Hepatocyte (in vitro differentiated cells): ENCODE results near the gene NUPR1. TPM values are rescaled to one million over a fixed set of nuclear protein-coding genes. Genes with fewer than 3 reads are reported as not detected.
"Not testable (repeated sequence)": the region's sequence is repeated elsewhere in the genome, so short reads cannot be mapped to it uniquely, and the experiment has no call there.

ENCODE experiments used
- DNase-seq: peaks from one replicate; pipeline ENCODE4 v3.0.0-alpha.2; 2016; ENCODE audit warnings: low spot score
- H2AFZ ChIP-seq: fragments of 200-600 bp; sonication (generic); 2 replicates; pipeline ENCODE4 v1.6.0; 2016; ENCODE audit warnings: antibody characterized with exemption, mild to moderate bottlenecking
- H3K27ac ChIP-seq: fragments of 200-600 bp; sonication (generic); 2 replicates; pipeline ENCODE4 v1.5.1; 2016; ENCODE audit warnings: mild to moderate bottlenecking
- H3K27me3 ChIP-seq: fragments of 200-600 bp; sonication (generic); 2 replicates; pipeline ENCODE4 v1.6.1; 2016
- H3K36me3 ChIP-seq: fragments of 200-600 bp; sonication (generic); replicated peaks from 2 replicates; pipeline ENCODE4 v1.5.1; 2016; ENCODE audit warnings: low read depth; ENCODE audit not compliant: insufficient read depth
- H3K4me1 ChIP-seq: fragments of 200-600 bp; sonication (generic); 2 replicates; pipeline ENCODE4 v1.5.1; 2016; ENCODE audit warnings: mild to moderate bottlenecking, moderate library complexity; ENCODE audit not compliant: insufficient read depth
- H3K4me2 ChIP-seq: fragments of 200-600 bp; sonication (generic); 2 replicates; pipeline ENCODE4 v1.6.0; 2016
- H3K4me3 ChIP-seq: fragments of 200-600 bp; sonication (generic); 2 replicates; pipeline ENCODE4 v1.5.1; 2016; ENCODE audit warnings: mild to moderate bottlenecking
- H3K79me2 ChIP-seq: fragments of 200-600 bp; sonication (generic); 2 replicates; pipeline ENCODE4 v1.6.0; 2017; ENCODE audit warnings: mild to moderate bottlenecking
- H3K9me2 ChIP-seq: fragments of 200-600 bp; sonication (generic); replicated peaks from 2 replicates; pipeline ENCODE4 v1.6.0; 2017; ENCODE audit warnings: mild to moderate bottlenecking; ENCODE audit not compliant: insufficient read depth
- H3K9me3 ChIP-seq: fragments of 200-600 bp; sonication (generic); 2 replicates; pipeline ENCODE4 v1.5.1; 2016; ENCODE audit warnings: low read depth, mild to moderate bottlenecking
- H4K20me1 ChIP-seq: fragments of 200-600 bp; sonication (generic); 2 replicates; pipeline ENCODE4 v1.6.0; 2016; ENCODE audit warnings: mild to moderate bottlenecking; ENCODE audit not compliant: insufficient read depth, poor library complexity, severe bottlenecking
- EZH2 ChIP-seq: fragments of 200-600 bp; sonication (generic); IDR thresholded peaks from 2 replicates; pipeline ENCODE4 v1.6.1; 2016; ENCODE audit warnings: antibody characterized with exemption, mild to moderate bottlenecking, borderline replicate concordance
- EZH2phosphoT487 ChIP-seq: fragments of 200-600 bp; sonication (generic); IDR thresholded peaks from one replicate; pipeline ENCODE4 v1.6.1; 2018; ENCODE audit warnings: antibody characterized with exemption, mild to moderate bottlenecking, low read depth, moderate library complexity; ENCODE audit not compliant: unreplicated experiment, severe bottlenecking
- WGBS: methylation state at CpG from one replicate; pipeline ENCODE4 v1.1.6; 2016; ENCODE audit warnings: low lambda C conversion rate; ENCODE audit errors: missing lambda C conversion rate; 5-methylcytosine and 5-hydroxymethylcytosine counted together
- polyA plus RNA-seq: library from polyadenylated mRNA; unstranded; fragments of >200 nt; fragmentation: Nextera tagmentation; extraction: Ambion mirVana; gene quantifications from 2 replicates; pipeline ENCODE4 v1.2.1, GENCODE V29; 2016
- total RNA-seq: library from RNA; depleted of rRNA; stranded (reverse); fragments of >200 nt; gene quantifications from 2 replicates; pipeline ENCODE4 v1.2.3, GENCODE V29; 2014
- TF ChIP-seq, protein P1 (sequence below): fragments of 200-600 bp; sonication (generic); IDR thresholded peaks from 2 replicates; pipeline ENCODE4 v1.5.1; 2016; ENCODE audit warnings: antibody characterized with exemption, mild to moderate bottlenecking; ENCODE audit not compliant: poor library complexity

The NUPR1 gene
- total and polyA plus RNA-seq, 2 experiments from 2014 or later = 18.0 to 130 TPM

DNA sequence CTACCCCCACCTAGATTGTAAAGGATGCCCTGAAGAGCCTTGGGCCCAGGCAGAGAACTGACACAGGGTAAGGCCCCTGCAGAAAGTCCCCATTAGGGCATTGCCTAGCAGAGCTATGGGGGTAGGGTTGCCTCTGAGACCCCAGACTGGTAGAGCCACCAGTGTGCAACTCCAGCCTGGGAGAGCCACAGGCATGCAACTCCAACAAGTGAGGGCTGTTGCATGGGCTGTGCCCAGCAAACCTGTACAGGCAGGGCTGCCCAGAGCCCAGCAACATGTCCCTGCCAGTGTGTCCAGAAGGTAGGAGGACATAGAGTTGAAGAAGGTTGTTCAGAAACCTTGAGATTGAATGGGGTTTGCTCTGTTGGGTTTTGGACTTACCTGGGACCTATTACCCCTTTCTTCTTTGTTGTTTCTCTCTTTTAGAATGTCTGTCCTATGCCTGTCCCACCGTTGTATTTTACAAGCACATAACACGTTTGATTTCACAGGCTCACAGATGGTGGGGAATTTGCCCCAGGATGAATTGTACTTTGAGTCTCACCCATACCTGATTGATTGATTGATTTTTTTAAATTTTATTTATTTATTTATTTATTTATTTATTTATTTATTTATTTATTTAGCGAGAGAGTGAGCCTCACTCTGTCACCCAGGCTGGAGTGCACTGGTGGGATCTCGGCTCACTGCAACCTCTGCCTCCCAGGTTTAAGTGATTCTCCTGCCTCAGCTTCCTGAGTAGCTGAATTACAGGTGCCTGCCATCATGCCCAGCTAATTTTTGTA, 31.4 kb upstream of the NUPR1 start:
- no peaks in the 10 kb centered on the region for H4K20me1 ChIP-seq
- H3K4me3 ChIP-seq = no peak overlapping the region
- no peak for DNase-seq

DNA sequence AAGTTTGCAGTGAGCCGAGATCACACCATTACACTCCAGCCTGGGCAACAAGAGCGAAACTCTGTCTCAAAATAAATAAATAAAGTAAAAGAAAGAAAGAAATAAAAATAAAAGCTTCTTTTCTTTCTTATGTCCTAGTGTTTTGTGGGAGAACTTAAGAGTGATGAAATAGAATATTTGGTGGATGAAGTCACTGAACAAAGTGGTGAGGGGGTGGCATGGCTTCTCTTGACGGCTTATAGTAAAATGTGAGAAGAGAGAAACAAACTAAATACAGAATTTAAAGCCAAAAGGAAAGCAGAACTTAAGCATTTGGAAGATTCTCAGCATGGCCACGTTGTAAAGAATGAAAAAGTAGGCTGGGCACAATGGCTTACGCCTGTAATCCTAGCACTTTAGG, 30.2 kb upstream of the NUPR1 start:
- H3K4me2 ChIP-seq = no peak overlapping the region
- H3K4me1 ChIP-seq = peaks cover 11% of the 10 kb centered on the region
- no peak overlapping the region for H3K27ac ChIP-seq
- H4K20me1 ChIP-seq = no peaks in the 10 kb centered on the region
- H3K9me2 ChIP-seq = no peaks in the 10 kb centered on the region
- WGBS = 90% methylated on average over 5 of the region's 5 CpGs
- H3K36me3 ChIP-seq = no peaks in the 10 kb centered on the region
- no peaks in the 10 kb centered on the region for H3K9me3 ChIP-seq
- H3K79me2 ChIP-seq = peaks cover 47% of the 10 kb centered on the region
- H3K27me3 ChIP-seq = no peaks in the 10 kb centered on the region
- H2AFZ ChIP-seq = no peak overlapping the region
- no peak overlapping the region for H3K4me3 ChIP-seq
- no peak for TF ChIP-seq EZH2
- TF ChIP-seq, protein P1, sequence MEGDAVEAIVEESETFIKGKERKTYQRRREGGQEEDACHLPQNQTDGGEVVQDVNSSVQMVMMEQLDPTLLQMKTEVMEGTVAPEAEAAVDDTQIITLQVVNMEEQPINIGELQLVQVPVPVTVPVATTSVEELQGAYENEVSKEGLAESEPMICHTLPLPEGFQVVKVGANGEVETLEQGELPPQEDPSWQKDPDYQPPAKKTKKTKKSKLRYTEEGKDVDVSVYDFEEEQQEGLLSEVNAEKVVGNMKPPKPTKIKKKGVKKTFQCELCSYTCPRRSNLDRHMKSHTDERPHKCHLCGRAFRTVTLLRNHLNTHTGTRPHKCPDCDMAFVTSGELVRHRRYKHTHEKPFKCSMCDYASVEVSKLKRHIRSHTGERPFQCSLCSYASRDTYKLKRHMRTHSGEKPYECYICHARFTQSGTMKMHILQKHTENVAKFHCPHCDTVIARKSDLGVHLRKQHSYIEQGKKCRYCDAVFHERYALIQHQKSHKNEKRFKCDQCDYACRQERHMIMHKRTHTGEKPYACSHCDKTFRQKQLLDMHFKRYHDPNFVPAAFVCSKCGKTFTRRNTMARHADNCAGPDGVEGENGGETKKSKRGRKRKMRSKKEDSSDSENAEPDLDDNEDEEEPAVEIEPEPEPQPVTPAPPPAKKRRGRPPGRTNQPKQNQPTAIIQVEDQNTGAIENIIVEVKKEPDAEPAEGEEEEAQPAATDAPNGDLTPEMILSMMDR = no peak
- no peak for DNase-seq

More for the DNA sequence above, 31.4 kb upstream of the NUPR1 start:
- H3K9me2 ChIP-seq = no peaks in the 10 kb centered on the region
- 91% methylated on average over 4 of the region's 4 CpGs for WGBS
- H3K27ac ChIP-seq = no peak overlapping the region
- no peaks in the 10 kb centered on the region for H3K27me3 ChIP-seq
- TF ChIP-seq EZH2phosphoT487 (no peak), EZH2 (no peak)
- TF ChIP-seq, protein P1 = no peak
- peaks cover 39% of the 10 kb centered on the region for H3K79me2 ChIP-seq
- H3K9me3 ChIP-seq = no peaks in the 10 kb centered on the region
- no peak overlapping the region for H3K4me2 ChIP-seq
- peaks cover 11% of the 10 kb centered on the region for H3K4me1 ChIP-seq
- H2AFZ ChIP-seq = no peak overlapping the region
- no peaks in the 10 kb centered on the region for H3K36me3 ChIP-seq

DNA sequence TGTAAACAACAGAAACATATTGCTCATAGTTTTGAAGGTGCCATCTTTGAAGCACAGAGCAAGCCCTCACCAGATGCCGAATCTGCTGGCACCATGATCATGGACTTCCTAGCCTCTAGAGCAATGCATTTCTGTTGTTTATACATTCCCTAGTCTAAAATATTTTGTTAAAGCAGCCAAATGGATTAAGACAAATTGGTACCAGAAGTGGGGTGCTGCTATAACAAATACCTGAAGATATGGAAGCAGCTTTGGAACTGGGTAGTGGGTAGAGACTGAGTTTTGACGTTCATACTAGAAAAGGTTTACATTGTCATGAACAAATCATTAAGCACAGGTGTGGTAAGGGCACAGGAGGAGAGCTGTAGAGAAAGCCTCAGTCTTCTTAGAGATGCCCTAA, 28.5 kb upstream of the NUPR1 start:
- Histone ChIP-seq H2AFZ (no peak overlapping the region), H3K9me3 (no peaks in the 10 kb centered on the region), H3K36me3 (no peaks in the 10 kb centered on the region), H3K9me2 (no peaks in the 10 kb centered on the region), H3K27ac (no peak overlapping the region), H3K4me2 (no peak overlapping the region), H3K27me3 (no peaks in the 10 kb centered on the region), H3K79me2 (peaks cover 58% of the 10 kb centered on the region), H3K4me3 (no peak overlapping the region), H3K4me1 (peaks cover 2% of the 10 kb centered on the region), H4K20me1 (no peaks in the 10 kb centered on the region)
- DNase-seq = no peak
- TF ChIP-seq EZH2 (no peak), EZH2phosphoT487 (no peak)
- TF ChIP-seq, protein P1 = no peak
- 98% methylated on average over 2 of the region's 2 CpGs for WGBS

DNA sequence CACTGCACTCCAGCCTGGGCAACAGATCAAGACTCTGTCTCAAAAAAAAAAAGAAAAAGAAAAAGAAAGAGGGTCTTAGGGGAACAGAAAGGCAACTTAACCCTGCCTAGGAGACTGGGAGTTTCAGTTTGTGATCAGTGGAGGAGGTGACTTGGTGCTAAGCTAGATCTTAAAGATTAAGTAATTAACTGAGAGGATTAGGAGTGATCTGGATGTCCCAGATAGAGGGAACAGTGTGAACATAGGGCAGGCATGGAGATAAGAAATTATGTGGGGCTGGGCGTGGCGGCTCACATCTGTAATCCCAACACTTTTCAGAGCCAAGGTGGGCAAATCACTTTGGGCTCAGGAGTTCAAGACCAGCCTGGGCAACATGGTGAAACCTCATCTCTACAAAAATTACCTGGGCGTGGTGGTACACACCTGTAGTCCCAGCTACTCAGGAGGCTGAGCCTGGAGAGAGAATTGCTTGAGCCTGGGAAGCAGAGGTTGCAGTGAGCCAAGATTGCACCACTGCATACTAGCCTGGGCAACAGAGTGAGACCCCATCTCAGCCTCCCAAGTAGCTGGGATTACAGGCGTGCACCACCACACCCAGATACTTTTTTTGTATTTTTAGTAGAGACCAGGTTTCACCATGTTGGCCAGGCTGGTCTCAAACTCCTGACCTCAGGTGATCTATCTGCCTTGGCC, 27.6 kb upstream of the NUPR1 start:
- not testable (repeated sequence) for H3K36me3 ChIP-seq, H3K4me3 ChIP-seq, H3K27me3 ChIP-seq, H2AFZ ChIP-seq, H3K4me1 ChIP-seq, H3K9me3 ChIP-seq, DNase-seq, H3K4me2 ChIP-seq, H3K27ac ChIP-seq, H3K9me2 ChIP-seq, H4K20me1 ChIP-seq
- 98% methylated on average over 4 of the region's 4 CpGs for WGBS
- H3K79me2 ChIP-seq = peaks cover 58% of the 10 kb centered on the region
